Activated CD4-positive, alpha-beta T cell treated with anti-CD3 and anti-CD28 coated beads, Interleukin-2, amount 10 ng/mL, durations not matched to agents 7 days and 5 days (primary cell): ENCODE results near the gene TLN1. TPM values are rescaled to one million over a fixed set of nuclear protein-coding genes. Genes with fewer than 3 reads are reported as not detected.
A peak's percentile ranks its signal among the peaks of the same experiment; 100 is the strongest.

ENCODE experiments used
- CTCF ChIA-PET: fragments of 350-600 bp; sonication (Branson Sonifier 250); formaldehyde crosslinking; loops from one replicate; lab custom pipeline; 2021; ENCODE audit warnings: antibody characterized with exemption; lab: Charles Lee
- POLR2A ChIA-PET: fragments of 350-600 bp; sonication (Branson Sonifier 250); formaldehyde crosslinking; loops from one replicate; lab custom pipeline; 2021; ENCODE audit warnings: antibody characterized with exemption; lab: Charles Lee
- DNase-seq: peaks from one replicate; pipeline ENCODE4 v3.0.0-alpha.2; 2020
- H3K27ac Mint-ChIP-seq: one replicate; pipeline ENCODE4 v1.8.0; 2021; ENCODE audit warnings: mild to moderate bottlenecking, moderate library complexity, mixed read lengths
- H3K27me3 Mint-ChIP-seq: one replicate; pipeline ENCODE4 v1.8.0; 2021; ENCODE audit warnings: mixed read lengths
- H3K36me3 Mint-ChIP-seq: one replicate; pipeline ENCODE4 v1.8.0; 2021; ENCODE audit warnings: low read depth, mixed read lengths
- H3K4me1 Mint-ChIP-seq: one replicate; pipeline ENCODE4 v1.8.0; 2021; ENCODE audit warnings: mixed read lengths
- H3K4me3 Mint-ChIP-seq: one replicate; pipeline ENCODE4 v1.8.0; 2021; ENCODE audit warnings: mild to moderate bottlenecking, moderate library complexity, mixed read lengths
- H3K9me3 Mint-ChIP-seq: one replicate; pipeline ENCODE4 v1.8.0; 2021; ENCODE audit warnings: mixed read lengths
- total RNA-seq, 2 experiments: library from RNA; stranded (reverse); gene quantifications; one replicate each; pipeline ENCODE4 v1.2.3, GENCODE V29; 2021

TLN1 gene
- total RNA-seq, 2 experiments from 2014 or later: 362 to 422 TPM

- CTCF ChIA-PET: interaction anchor here (0.5 to 8.8 kb wide), 6 partner anchors 8 to 1557 kb away, joined by 3 to 67 read pairs (median 3); no protein-coding TSS in a partner anchor
- H3K27ac Mint-ChIP-seq: no peak overlapping the region
- no peak for DNase-seq
- POLR2A ChIA-PET: no interaction called here
- H3K4me1 Mint-ChIP-seq: no peaks in the 10 kb centered on the region
- H3K36me3 Mint-ChIP-seq: peaks cover 80% of the 10 kb centered on the region
- H3K4me3 Mint-ChIP-seq: no peak overlapping the region
- H3K9me3 Mint-ChIP-seq: no peaks in the 10 kb centered on the region
- no peaks in the 10 kb centered on the region for H3K27me3 Mint-ChIP-seq
These were observed 19.1 kb downstream of the TLN1 start for GRCh38 chr9:35712762-35713400.

DNA sequence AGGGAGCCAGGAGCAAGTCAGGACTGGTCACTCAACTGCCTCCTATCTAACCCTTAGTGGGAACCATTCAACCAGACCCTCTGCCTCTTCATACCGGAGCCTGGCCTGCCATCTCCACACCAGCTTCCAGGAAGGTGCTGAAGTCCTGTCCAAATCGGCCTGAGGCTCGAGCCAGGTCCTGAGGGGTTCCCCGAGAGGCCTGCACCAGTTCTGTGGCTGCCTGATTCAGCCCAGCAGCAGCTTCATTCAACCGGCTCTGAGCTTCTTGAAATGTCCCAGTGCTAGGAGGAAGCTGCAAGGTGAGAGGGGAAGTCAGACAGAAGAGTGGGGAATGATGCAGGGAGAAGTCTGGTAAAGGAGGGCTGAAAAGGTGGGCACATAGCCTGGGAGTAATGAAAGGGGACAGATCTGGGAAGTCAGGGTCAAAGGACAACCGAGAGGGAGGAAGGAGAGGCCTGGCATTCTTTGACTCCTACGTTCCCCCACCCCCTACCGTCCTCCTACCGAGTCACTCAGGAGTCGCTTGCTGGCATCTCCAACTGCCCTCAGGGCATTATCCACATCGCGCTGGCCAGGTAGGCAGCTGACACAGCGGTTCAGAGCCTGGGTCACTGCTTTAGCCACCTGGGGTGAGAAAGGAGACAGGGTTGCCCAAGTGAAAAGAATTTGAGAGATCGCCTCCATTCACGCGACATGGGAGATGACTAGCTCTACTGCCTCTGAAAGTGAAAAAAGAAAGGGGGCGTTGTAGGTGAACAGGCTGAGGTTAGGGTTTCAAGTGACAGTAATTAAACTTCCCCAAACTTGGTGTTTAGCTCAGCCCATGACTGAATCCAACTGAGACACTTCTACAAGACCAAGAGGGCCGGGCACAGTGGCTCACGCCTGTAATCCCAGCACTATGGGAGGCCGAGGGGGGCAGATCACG is 20.2 kb downstream of the TLN1 start:
- DNase-seq: no peak
- Mint-ChIP-seq H3K36me3 (peaks cover 80% of the 10 kb centered on the region), H3K4me1 (no peaks in the 10 kb centered on the region), H3K27me3 (no peaks in the 10 kb centered on the region), H3K27ac (no peak overlapping the region), H3K9me3 (no peaks in the 10 kb centered on the region), H3K4me3 (no peak overlapping the region)
- ChIA-PET CTCF (interaction anchor here (0.6 to 8.8 kb wide), 6 partner anchors 9 to 64 kb away, joined by 3 to 67 read pairs (median 3); no protein-coding TSS in a partner anchor), POLR2A (no interaction called here)

GRCh38 chr9:35710818-35711500 is 21.0 kb downstream of the TLN1 start:
- ChIA-PET CTCF (interaction anchor here (1.2 to 8.8 kb wide), 2 partner anchors 14 to 32 kb away, joined by 3 to 67 read pairs; no protein-coding TSS in a partner anchor), POLR2A (no interaction called here)
- Mint-ChIP-seq H3K27ac (no peak overlapping the region), H3K27me3 (no peaks in the 10 kb centered on the region), H3K9me3 (no peaks in the 10 kb centered on the region), H3K36me3 (peaks cover 81% of the 10 kb centered on the region), H3K4me3 (no peak overlapping the region), H3K4me1 (no peaks in the 10 kb centered on the region)
- no peak for DNase-seq

DNA sequence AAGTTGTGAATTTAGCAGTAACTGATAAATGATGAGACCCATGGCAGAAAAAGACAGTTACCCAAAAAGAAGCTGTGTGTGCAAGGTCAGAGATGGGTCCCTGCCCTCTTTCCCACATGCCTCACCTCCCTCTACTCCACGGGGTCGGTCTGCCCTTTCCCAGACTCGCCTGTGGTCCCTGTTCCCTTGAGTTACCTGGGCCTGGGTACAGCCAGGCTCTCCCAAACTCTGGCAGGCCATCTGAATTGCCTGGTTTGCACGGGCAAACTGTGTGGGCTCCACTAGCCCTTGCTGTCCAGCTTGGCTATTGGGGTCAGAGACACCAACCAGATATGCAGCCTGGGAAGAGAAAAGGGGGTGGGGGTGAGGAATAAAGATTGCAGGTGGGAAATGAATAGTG is 23.8 kb downstream of the TLN1 start:
- Mint-ChIP-seq H3K27ac (peak overlapping the region; percentile 55), H3K27me3 (no peaks in the 10 kb centered on the region), H3K4me1 (no peaks in the 10 kb centered on the region), H3K9me3 (no peaks in the 10 kb centered on the region), H3K36me3 (peaks cover 81% of the 10 kb centered on the region), H3K4me3 (no peak overlapping the region)
- POLR2A ChIA-PET: no interaction called here
- no peak for DNase-seq
- CTCF ChIA-PET: interaction anchor here (8.8 kb wide), 1 partner anchor 11 kb away, joined by 67 read pairs; no protein-coding TSS in a partner anchor

GRCh38 chr9:35706951-35707350 is 25.0 kb downstream of the TLN1 start:
- Mint-ChIP-seq H3K36me3 (peaks cover 80% of the 10 kb centered on the region), H3K27me3 (no peaks in the 10 kb centered on the region), H3K9me3 (no peaks in the 10 kb centered on the region), H3K4me1 (no peaks in the 10 kb centered on the region), H3K27ac (no peak overlapping the region), H3K4me3 (no peak overlapping the region)
- ChIA-PET CTCF (interaction anchor here (1.5 to 8.8 kb wide), 3 partner anchors 8 to 21 kb away, joined by 6 to 67 read pairs (median 13); no protein-coding TSS in a partner anchor), POLR2A (no interaction called here)
- DNase-seq: no peak

DNA sequence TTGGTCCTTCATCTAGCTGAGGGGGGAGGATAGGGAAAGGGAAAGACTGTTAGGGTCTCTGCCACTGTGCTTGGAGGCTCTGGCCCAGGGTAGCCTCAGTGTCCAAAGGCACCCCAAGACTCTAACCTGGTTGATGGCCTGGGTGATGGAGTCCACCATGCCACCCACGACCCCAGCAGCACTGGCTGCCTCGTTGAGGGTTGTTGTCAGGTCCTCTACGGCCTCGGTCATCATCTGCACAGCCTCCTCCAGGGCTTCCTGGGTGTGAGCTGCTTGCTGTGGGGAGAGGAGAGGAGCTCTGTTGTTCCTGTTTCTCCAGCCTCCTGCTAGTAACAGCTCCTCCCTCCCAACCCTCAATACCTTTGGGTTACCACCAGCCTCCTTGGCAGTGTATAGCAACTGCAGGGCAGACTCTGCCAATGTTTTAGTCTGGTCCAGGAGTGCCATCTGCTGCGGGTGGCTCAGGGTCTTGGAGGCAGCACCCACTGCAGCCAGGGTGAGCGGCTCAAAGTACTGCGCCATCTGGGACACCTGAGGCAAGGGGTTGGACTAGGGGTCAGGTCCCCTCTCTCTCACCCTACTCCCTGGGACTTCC is 26.1 kb downstream of the TLN1 start:
- DNase-seq: no peak
- no peak overlapping the region for H3K4me3 Mint-ChIP-seq
- no peaks in the 10 kb centered on the region for H3K27me3 Mint-ChIP-seq
- POLR2A ChIA-PET: no interaction called here
- H3K9me3 Mint-ChIP-seq: no peaks in the 10 kb centered on the region
- CTCF ChIA-PET: interaction anchor here (1.4 to 8.8 kb wide), 3 partner anchors 9 to 16 kb away, joined by 4 to 67 read pairs (median 13); partner anchors contain the start of gene TPM2
- peaks cover 70% of the 10 kb centered on the region for H3K36me3 Mint-ChIP-seq
- H3K4me1 Mint-ChIP-seq: no peaks in the 10 kb centered on the region
- no peak overlapping the region for H3K27ac Mint-ChIP-seq

DNA sequence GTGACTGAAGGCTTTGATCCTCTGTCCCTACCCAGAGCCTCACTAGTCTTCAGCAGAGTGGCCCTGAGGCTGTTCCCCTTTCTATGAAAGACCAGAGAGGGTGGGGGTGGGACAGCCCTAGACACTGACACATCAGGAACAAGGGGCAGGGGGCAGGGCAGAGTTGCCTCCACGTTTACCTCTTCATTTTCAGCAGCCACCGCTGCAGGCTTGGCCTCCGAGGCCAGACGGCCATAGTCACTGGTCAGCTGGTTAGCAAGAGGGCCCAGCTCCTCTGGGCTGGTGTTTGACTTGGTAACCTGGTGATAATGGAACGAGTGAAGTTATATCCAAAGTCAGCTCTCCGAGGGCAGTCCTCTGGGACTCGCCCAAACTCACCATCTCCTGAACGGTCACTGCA is 26.6 kb downstream of the TLN1 start:
- ChIA-PET POLR2A (no interaction called here), CTCF (interaction anchor here (1.4 to 8.8 kb wide), 3 partner anchors 9 to 15 kb away, joined by 4 to 67 read pairs (median 13); partner anchors contain the start of gene TPM2)
- Mint-ChIP-seq H3K4me3 (no peak overlapping the region), H3K27ac (no peak overlapping the region), H3K36me3 (peaks cover 65% of the 10 kb centered on the region), H3K4me1 (no peaks in the 10 kb centered on the region), H3K9me3 (no peaks in the 10 kb centered on the region), H3K27me3 (no peaks in the 10 kb centered on the region)
- no peak for DNase-seq

GRCh38 chr9:35703906-35704672 is 27.9 kb downstream of the TLN1 start:
- Mint-ChIP-seq H3K27me3 (no peaks in the 10 kb centered on the region), H3K36me3 (peaks cover 58% of the 10 kb centered on the region), H3K4me1 (no peaks in the 10 kb centered on the region), H3K4me3 (no peak overlapping the region), H3K9me3 (no peaks in the 10 kb centered on the region), H3K27ac (peak overlapping the region; percentile 51)
- CTCF ChIA-PET: interaction anchor here (0.8 to 3.7 kb wide), 4 partner anchors 11 to 100 kb away, joined by 3 to 13 read pairs (median 4); no protein-coding TSS in a partner anchor
- POLR2A ChIA-PET: no interaction called here
- no peak for DNase-seq

- Mint-ChIP-seq H3K36me3 (peaks cover 48% of the 10 kb centered on the region), H3K27me3 (no peaks in the 10 kb centered on the region), H3K4me1 (no peaks in the 10 kb centered on the region), H3K4me3 (no peak overlapping the region), H3K27ac (no peak overlapping the region), H3K9me3 (no peaks in the 10 kb centered on the region)
- no peak for DNase-seq
- ChIA-PET POLR2A (no interaction called here), CTCF (interaction anchor here (1.0 to 1.7 kb wide), 2 partner anchors 14 to 26 kb away, joined by 3 read pairs; no protein-coding TSS in a partner anchor)
These were observed 29.3 kb downstream of the TLN1 start for GRCh38 chr9:35702696-35703095.

GRCh38 chr9:35700942-35701341 is 31.1 kb downstream of the TLN1 start:
- no peak overlapping the region for H3K27ac Mint-ChIP-seq
- no peak for DNase-seq
- no peaks in the 10 kb centered on the region for H3K9me3 Mint-ChIP-seq
- H3K4me3 Mint-ChIP-seq: no peak overlapping the region
- CTCF ChIA-PET: interaction anchor here (0.8 to 1.8 kb wide), 5 partner anchors 20 to 181 kb away, joined by 3 to 4 read pairs (median 3); partner anchors contain the start of genes CCDC107 and RMRP
- no peaks in the 10 kb centered on the region for H3K27me3 Mint-ChIP-seq
- peaks cover 5% of the 10 kb centered on the region for H3K4me1 Mint-ChIP-seq
- peaks cover 47% of the 10 kb centered on the region for H3K36me3 Mint-ChIP-seq
- POLR2A ChIA-PET: no interaction called here

DNA sequence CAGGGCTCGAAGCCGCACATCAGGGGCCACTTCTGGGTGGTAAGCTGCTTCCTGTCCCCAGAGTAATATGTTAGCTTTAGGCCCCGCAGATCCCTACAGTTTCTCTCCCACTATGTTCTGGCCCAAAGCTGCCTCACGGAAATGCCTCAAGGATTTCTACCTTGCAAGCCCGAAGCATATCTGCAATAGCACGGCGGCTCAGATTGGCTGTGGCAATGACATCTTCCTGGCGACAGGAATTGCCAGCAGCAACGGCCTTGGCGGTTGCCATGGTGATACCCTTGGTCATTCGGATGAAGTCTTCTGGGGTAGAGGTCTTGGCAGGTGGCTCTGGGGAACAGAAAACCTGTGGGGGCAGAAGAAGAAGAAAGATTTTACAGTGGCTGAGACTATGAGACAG is 32.0 kb downstream of the TLN1 start:
- CTCF ChIA-PET: interaction anchor here (0.6 to 1.8 kb wide), 4 partner anchors 22 to 96 kb away, joined by 3 to 4 read pairs (median 3); partner anchors contain the start of genes CCDC107 and RMRP
- H3K4me3 Mint-ChIP-seq: no peak overlapping the region
- no peak for DNase-seq
- H3K27me3 Mint-ChIP-seq: no peaks in the 10 kb centered on the region
- no peak overlapping the region for H3K27ac Mint-ChIP-seq
- POLR2A ChIA-PET: no interaction called here
- peaks cover 5% of the 10 kb centered on the region for H3K4me1 Mint-ChIP-seq
- H3K9me3 Mint-ChIP-seq: no peaks in the 10 kb centered on the region
- H3K36me3 Mint-ChIP-seq: peaks cover 42% of the 10 kb centered on the region
